Trophoblast cell (in vitro differentiated cells and primary cell): ENCODE data around the gene OAS1.

Experiments used
- DNase-seq, 2 donors: peaks; one replicate each; pipeline ENCODE4 v3.0.0-alpha.2; 2016
- H2AFZ ChIP-seq: 2 replicates; pipeline ENCODE4 v1.6.1; 2013; ENCODE audit warnings: low read length, moderate library complexity, mild to moderate bottlenecking; ENCODE audit not compliant: insufficient read depth, poor library complexity
- H2AK5ac ChIP-seq: 2 replicates; pipeline ENCODE4 v1.6.1; 2013; ENCODE audit warnings: mild to moderate bottlenecking, low read length
- H2BK120ac ChIP-seq: 2 replicates; pipeline ENCODE4 v1.6.1; 2013; ENCODE audit warnings: low read length, mild to moderate bottlenecking, moderate library complexity; ENCODE audit not compliant: insufficient read depth, poor library complexity
- H2BK12ac ChIP-seq: 2 replicates; pipeline ENCODE4 v1.6.1; 2013; ENCODE audit warnings: mild to moderate bottlenecking, low read length, moderate library complexity
- H2BK5ac ChIP-seq: 2 replicates; pipeline ENCODE4 v1.6.1; 2013; ENCODE audit warnings: low read length, low read depth, moderate library complexity, mild to moderate bottlenecking; ENCODE audit not compliant: poor library complexity
- H3K14ac ChIP-seq: 2 replicates; pipeline ENCODE4 v1.6.1; 2013; ENCODE audit warnings: mild to moderate bottlenecking, low read length
- H3K18ac ChIP-seq: 2 replicates; pipeline ENCODE4 v1.6.1; 2013; ENCODE audit warnings: mild to moderate bottlenecking, low read length
- H3K23ac ChIP-seq: 2 replicates; pipeline ENCODE4 v1.6.1; 2013; ENCODE audit warnings: low read length
- H3K27ac ChIP-seq: 2 replicates; pipeline ENCODE4 v1.5.1; 2013; ENCODE audit warnings: low read depth, mild to moderate bottlenecking, inconsistent platforms, low read length, moderate library complexity
- H3K27me3 ChIP-seq: 2 replicates; pipeline ENCODE4 v1.6.1; 2013; ENCODE audit warnings: inconsistent platforms, mild to moderate bottlenecking, low read length, moderate library complexity; ENCODE audit not compliant: insufficient read depth
- H3K36me3 ChIP-seq, 2 experiments: 1 replicate in 1 of 2; 2 replicates in 1 of 2; pipeline ENCODE4 v1.6.1; 2013; ENCODE audit warnings: low read length in 2 of 2, mild to moderate bottlenecking in 2 of 2, moderate library complexity in 1 of 2; ENCODE audit not compliant: insufficient read depth in 2 of 2, control insufficient read depth in 1 of 2
- H3K4ac ChIP-seq: 2 replicates; pipeline ENCODE4 v1.6.1; 2013; ENCODE audit warnings: low read depth, mild to moderate bottlenecking, low read length, moderate library complexity
- H3K4me1 ChIP-seq, 2 experiments: 1 replicate in 1 of 2; 2 replicates in 1 of 2; pipeline ENCODE4 v1.6.1; 2013; ENCODE audit warnings: low read length in 2 of 2, mild to moderate bottlenecking in 2 of 2, moderate library complexity in 1 of 2; ENCODE audit not compliant: insufficient read depth in 2 of 2, control insufficient read depth in 1 of 2
- H3K4me2 ChIP-seq: 2 replicates; pipeline ENCODE4 v1.6.1; 2013; ENCODE audit warnings: inconsistent platforms, mild to moderate bottlenecking, low read length, moderate library complexity
- H3K4me3 ChIP-seq: 2 replicates; pipeline ENCODE4 v1.5.1; 2013; ENCODE audit warnings: mild to moderate bottlenecking, low read depth, low read length, inconsistent platforms
- H3K79me1 ChIP-seq: one replicate; pipeline ENCODE4 v1.6.1; 2013; ENCODE audit warnings: low read length
- H3K79me2 ChIP-seq: 2 replicates; pipeline ENCODE4 v1.6.1; 2013; ENCODE audit warnings: low read length, mild to moderate bottlenecking; ENCODE audit not compliant: control insufficient read depth, insufficient read depth, poor library complexity
- H3K9ac ChIP-seq: 2 replicates; pipeline ENCODE4 v1.6.1; 2013; ENCODE audit warnings: mild to moderate bottlenecking, low read length
- H3K9me3 ChIP-seq: 2 replicates; pipeline ENCODE4 v1.6.1; 2013; ENCODE audit warnings: low read depth, mild to moderate bottlenecking, control low read depth, inconsistent platforms, low read length; ENCODE audit not compliant: insufficient read depth
- H4K12ac ChIP-seq: 2 replicates; pipeline ENCODE4 v1.6.1; 2013; ENCODE audit warnings: low read depth, mild to moderate bottlenecking, low read length, moderate library complexity
- H4K8ac ChIP-seq: 2 replicates; pipeline ENCODE4 v1.6.1; 2013; ENCODE audit warnings: low read depth, mild to moderate bottlenecking, low read length, moderate library complexity
- H4K91ac ChIP-seq: one replicate; pipeline ENCODE4 v1.6.1; 2013; ENCODE audit warnings: low read depth, mild to moderate bottlenecking, low read length, moderate library complexity
- WGBS: extraction: QIAGEN DNeasy Blood & Tissue Kit; methylation state at CpG from one replicate; pipeline ENCODE4 v1.1.7; 2013; ENCODE audit warnings: missing lambda C conversion rate; ENCODE audit not compliant: insufficient read length, insufficient coverage; ENCODE audit errors: extremely low coverage; 5-methylcytosine and 5-hydroxymethylcytosine counted together

The OAS1 gene

DNA sequence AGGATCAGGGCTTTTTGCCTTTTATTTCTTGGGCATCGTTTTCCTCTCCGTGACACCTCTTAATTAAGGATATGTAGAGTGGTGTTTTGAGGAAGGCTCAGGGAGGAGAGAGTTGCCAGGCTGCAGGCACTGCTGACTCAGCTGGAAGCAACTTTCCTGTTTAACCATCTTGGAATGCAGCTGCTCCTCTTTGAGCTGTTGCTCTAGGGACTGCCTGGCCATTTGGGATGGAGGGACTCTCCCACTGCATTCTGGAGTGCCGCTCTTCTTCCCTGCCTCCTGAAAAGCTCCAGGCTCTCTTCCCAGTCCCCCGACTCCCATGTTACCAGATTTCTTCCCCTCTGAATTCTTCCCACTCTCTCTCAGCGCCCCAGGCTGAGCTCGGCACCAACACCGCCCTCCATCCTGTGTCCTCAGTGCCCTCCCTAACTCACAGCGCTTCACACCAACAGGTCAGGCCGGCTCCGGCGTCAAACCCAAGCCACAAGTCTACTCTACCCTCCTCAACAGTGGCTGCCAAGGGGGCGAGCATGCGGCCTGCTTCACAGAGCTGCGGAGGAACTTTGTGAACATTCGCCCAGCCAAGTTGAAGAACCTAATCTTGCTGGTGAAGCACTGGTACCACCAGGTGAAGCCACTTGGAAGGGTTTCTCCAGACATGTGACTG is 37.4 kb downstream of the OAS1 start:
- Histone ChIP-seq H2BK12ac (no peak overlapping the region), H3K27me3 (no peaks in the 10 kb centered on the region), H3K23ac (no peak overlapping the region), H4K12ac (no peak overlapping the region), H3K79me2 (no peaks in the 10 kb centered on the region), H2BK120ac (no peak overlapping the region), H3K4ac (no peak overlapping the region), H3K4me2 (no peak overlapping the region), H3K79me1 (no peaks in the 10 kb centered on the region), H3K4me3 (no peak overlapping the region), H2BK5ac (no peak overlapping the region), H3K9me3 (no peaks in the 10 kb centered on the region), H3K9ac (no peak overlapping the region), H4K8ac (no peak overlapping the region), H3K4me1 (no peaks in the 10 kb centered on the region), H3K27ac (no peak overlapping the region), H3K14ac (no peak overlapping the region), H3K18ac (no peak overlapping the region), H2AK5ac (no peak overlapping the region), H4K91ac (no peak overlapping the region), H3K36me3 (no peaks in the 10 kb centered on the region), H2AFZ (no peak overlapping the region)
- peak in 1 of 2 donors; percentile 20 for DNase-seq
- WGBS: no CpG with 5 or more reads among the region's 15 CpGs

GRCh38 chr12:112945515-112945914 is 38.8 kb downstream of the OAS1 start:
- H3K9ac ChIP-seq: no peak overlapping the region
- no peak overlapping the region for H3K4me3 ChIP-seq
- no peak overlapping the region for H2BK5ac ChIP-seq
- no peaks in the 10 kb centered on the region for H3K36me3 ChIP-seq
- no peak overlapping the region for H2AK5ac ChIP-seq
- H3K79me2 ChIP-seq: no peaks in the 10 kb centered on the region
- H2AFZ ChIP-seq: no peak overlapping the region
- H3K18ac ChIP-seq: no peak overlapping the region
- no peak for DNase-seq
- no CpG with 5 or more reads among the region's 4 CpGs for WGBS
- H3K4me2 ChIP-seq: no peak overlapping the region
- no peak overlapping the region for H3K14ac ChIP-seq
- no peaks in the 10 kb centered on the region for H3K27me3 ChIP-seq
- no peaks in the 10 kb centered on the region for H3K79me1 ChIP-seq
- H3K4me1 ChIP-seq: no peaks in the 10 kb centered on the region
- no peak overlapping the region for H4K12ac ChIP-seq
- H4K91ac ChIP-seq: no peak overlapping the region
- no peak overlapping the region for H4K8ac ChIP-seq
- no peak overlapping the region for H3K23ac ChIP-seq
- no peak overlapping the region for H3K4ac ChIP-seq
- no peak overlapping the region for H3K27ac ChIP-seq
- H2BK12ac ChIP-seq: no peak overlapping the region
- no peak overlapping the region for H2BK120ac ChIP-seq
- H3K9me3 ChIP-seq: no peaks in the 10 kb centered on the region

DNA sequence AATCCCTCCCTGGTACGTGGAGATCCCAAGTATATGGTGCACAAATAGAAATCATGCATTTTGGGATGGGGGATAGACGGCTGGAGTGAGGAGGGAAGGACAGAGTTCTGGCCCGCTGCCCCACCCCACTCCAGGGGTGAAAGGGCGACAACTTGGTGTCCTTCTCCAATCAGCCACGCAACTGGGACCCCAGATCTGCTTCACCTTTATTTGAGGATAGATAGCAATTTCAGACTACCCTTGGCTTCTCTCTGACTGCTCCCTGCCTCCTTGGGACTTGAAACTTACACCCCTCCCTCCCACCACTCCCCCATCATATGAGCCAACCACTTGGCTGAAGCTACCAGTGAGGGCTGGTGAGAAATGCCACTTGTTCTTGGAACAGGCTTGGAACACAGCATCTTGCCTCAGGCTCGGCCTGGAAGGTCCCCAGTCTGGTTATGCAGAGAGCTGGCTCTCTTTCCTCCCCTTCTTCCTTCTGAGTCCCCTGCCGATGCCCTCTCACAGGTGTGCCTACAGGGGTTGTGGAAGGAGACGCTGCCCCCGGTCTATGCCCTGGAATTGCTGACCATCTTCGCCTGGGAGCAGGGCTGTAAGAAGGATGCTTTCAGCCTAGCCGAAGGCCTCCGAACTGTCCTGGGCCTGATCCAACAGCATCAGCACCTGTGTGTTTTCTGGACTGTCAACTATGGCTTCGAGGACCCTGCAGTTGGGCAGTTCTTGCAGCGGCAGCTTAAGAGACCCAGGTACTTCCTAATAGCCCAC is 39.7 kb downstream of the OAS1 start:
- Histone ChIP-seq H3K9ac (no peak overlapping the region), H3K4me2 (no peak overlapping the region), H2BK12ac (no peak overlapping the region), H3K27ac (no peak overlapping the region), H3K79me2 (no peaks in the 10 kb centered on the region), H3K9me3 (no peaks in the 10 kb centered on the region), H4K91ac (no peak overlapping the region), H3K14ac (no peak overlapping the region), H3K4ac (no peak overlapping the region), H3K79me1 (no peaks in the 10 kb centered on the region), H3K27me3 (no peaks in the 10 kb centered on the region), H3K4me3 (no peak overlapping the region), H4K12ac (no peak overlapping the region), H2AK5ac (no peak overlapping the region), H2BK5ac (no peak overlapping the region), H3K36me3 (no peaks in the 10 kb centered on the region), H2BK120ac (no peak overlapping the region), H3K4me1 (no peaks in the 10 kb centered on the region), H2AFZ (no peak overlapping the region), H4K8ac (no peak overlapping the region), H3K23ac (no peak overlapping the region), H3K18ac (no peak overlapping the region)
- no peak for DNase-seq
- WGBS: no CpG with 5 or more reads among the region's 14 CpGs

DNA sequence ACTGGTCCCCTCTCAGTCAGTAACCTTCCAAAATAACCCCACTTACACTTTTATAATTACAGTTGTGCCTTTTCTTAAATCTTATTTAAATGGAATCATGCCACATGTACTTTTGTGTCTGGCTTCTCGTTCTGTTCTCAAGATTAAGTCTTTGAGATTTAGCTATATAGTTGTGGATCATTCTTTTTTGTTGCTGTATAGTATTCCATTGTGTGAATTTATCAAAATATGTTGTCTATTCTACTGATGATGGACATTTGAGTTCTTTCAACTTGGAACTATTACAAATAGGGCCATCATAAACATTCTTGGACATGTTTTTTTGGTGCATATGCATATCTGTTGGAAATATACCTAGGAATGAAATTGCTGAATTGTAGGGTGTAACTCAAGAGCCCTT is 40.6 kb downstream of the OAS1 start:
- H3K36me3 ChIP-seq: no peaks in the 10 kb centered on the region
- no peaks in the 10 kb centered on the region for H3K79me1 ChIP-seq
- no peak overlapping the region for H3K4me3 ChIP-seq
- no peak overlapping the region for H2BK5ac ChIP-seq
- H3K23ac ChIP-seq: no peak overlapping the region
- H3K79me2 ChIP-seq: no peaks in the 10 kb centered on the region
- H3K9me3 ChIP-seq: no peaks in the 10 kb centered on the region
- H3K27me3 ChIP-seq: no peaks in the 10 kb centered on the region
- H2BK120ac ChIP-seq: no peak overlapping the region
- no peak overlapping the region for H3K4me2 ChIP-seq
- no peak overlapping the region for H3K18ac ChIP-seq
- no CpG with 5 or more reads among the region's 1 CpG for WGBS
- H2BK12ac ChIP-seq: no peak overlapping the region
- H3K9ac ChIP-seq: no peak overlapping the region
- H4K8ac ChIP-seq: no peak overlapping the region
- DNase-seq: no peak
- H4K12ac ChIP-seq: no peak overlapping the region
- no peaks in the 10 kb centered on the region for H3K4me1 ChIP-seq
- no peak overlapping the region for H2AFZ ChIP-seq
- H2AK5ac ChIP-seq: no peak overlapping the region
- no peak overlapping the region for H3K4ac ChIP-seq
- H3K27ac ChIP-seq: no peak overlapping the region
- no peak overlapping the region for H3K14ac ChIP-seq
- no peak overlapping the region for H4K91ac ChIP-seq
